ENCODE measurements around the gene SH3D19.
"Not testable (repeated sequence)": the region's sequence is repeated elsewhere in the genome, so short reads cannot be mapped to it uniquely, and the experiment has no call there.

Gene SH3D19

GRCh38 chr4:151143811-151144210, 181.6 kb downstream of the SH3D19 start:
- no peak for DNase-seq

- DNase-seq, result no peak
Observed at GRCh38 chr4:151143162-151143561, 182.2 kb downstream of the SH3D19 start.

GRCh38 chr4:151142758-151143157, 182.6 kb downstream of the SH3D19 start:
- no peak for DNase-seq

GRCh38 chr4:151139814-151140213, 185.6 kb downstream of the SH3D19 start:
- no peak for DNase-seq

- DNase-seq, result not testable (repeated sequence)
Observed at GRCh38 chr4:151136048-151136447, 189.4 kb downstream of the SH3D19 start.

- DNase-seq, result no peak
Observed at GRCh38 chr4:151133311-151133710, 192.1 kb downstream of the SH3D19 start.

- DNase-seq, result no peak
Observed at GRCh38 chr4:151129796-151130195, 195.6 kb downstream of the SH3D19 start.

GRCh38 chr4:151117371-151117962, 207.9 kb downstream of the SH3D19 start:
- peak; percentile 11 for DNase-seq

GRCh38 chr4:151114986-151115385, 210.4 kb downstream of the SH3D19 start:
- no peak for DNase-seq

GRCh38 chr4:151114338-151114737, 211.1 kb downstream of the SH3D19 start:
- DNase-seq, result no peak

- DNase-seq, result no peak
Observed at GRCh38 chr4:151110236-151110635, 215.2 kb downstream of the SH3D19 start.

- no peak for DNase-seq
Observed at GRCh38 chr4:151107063-151107462, 218.3 kb downstream of the SH3D19 start.

- no peak for DNase-seq
Observed at GRCh38 chr4:151105454-151106032, 219.9 kb downstream of the SH3D19 start.

GRCh38 chr4:151104621-151105020, 220.8 kb downstream of the SH3D19 start:
- DNase-seq, result no peak

- DNase-seq, result no peak
Observed at GRCh38 chr4:151103758-151104157, 221.6 kb downstream of the SH3D19 start.

GRCh38 chr4:151100531-151100930, 224.9 kb downstream of the SH3D19 start:
- DNase-seq, result no peak

GRCh38 chr4:151099976-151100417, 225.4 kb downstream of the SH3D19 start:
- no peak for DNase-seq

GRCh38 chr4:151099229-151099975, 226.0 kb downstream of the SH3D19 start, which contains the start of gene RPS3A:
RPS3A (plus strand) TSS chr4:151099628; CDS start chr4:151099653, 25 bp downstream.
- peak; percentile 98 for DNase-seq

- no peak for DNase-seq
Observed at GRCh38 chr4:151098979-151099228, 226.5 kb downstream of the SH3D19 start.

GRCh38 chr4:151097759-151098158, 227.6 kb downstream of the SH3D19 start:
- no peak for DNase-seq

GRCh38 chr4:151095142-151095541, 230.3 kb downstream of the SH3D19 start:
- no peak for DNase-seq

GRCh38 chr4:151094290-151094751, 231.1 kb downstream of the SH3D19 start:
- no peak for DNase-seq

- no peak for DNase-seq
Observed at GRCh38 chr4:151093203-151093602, 232.2 kb downstream of the SH3D19 start.

- DNase-seq, result no peak
Observed at GRCh38 chr4:151092488-151092887, 232.9 kb downstream of the SH3D19 start.

All from T-helper 9 cell (primary cell).